Daoy (cell line): ENCODE measurements around the gene SPAG6. TPM values are rescaled to one million over a fixed set of nuclear protein-coding genes. Genes with fewer than 3 reads are reported as not detected.

ENCODE experiments used
- DNase-seq: peaks from one replicate; pipeline ENCODE4 v3.0.0-alpha.2; 2015; ENCODE audit warnings: low read depth
- total RNA-seq: library from RNA; depleted of rRNA; stranded (reverse); fragments of >200 nt; shearing (Covaris generic); gene quantifications from 2 replicates; pipeline ENCODE4 v1.2.3, GENCODE V29; 2014

SPAG6 gene
- total RNA-seq, 1 experiment from 2014 or later, result 0.74 TPM

DNA sequence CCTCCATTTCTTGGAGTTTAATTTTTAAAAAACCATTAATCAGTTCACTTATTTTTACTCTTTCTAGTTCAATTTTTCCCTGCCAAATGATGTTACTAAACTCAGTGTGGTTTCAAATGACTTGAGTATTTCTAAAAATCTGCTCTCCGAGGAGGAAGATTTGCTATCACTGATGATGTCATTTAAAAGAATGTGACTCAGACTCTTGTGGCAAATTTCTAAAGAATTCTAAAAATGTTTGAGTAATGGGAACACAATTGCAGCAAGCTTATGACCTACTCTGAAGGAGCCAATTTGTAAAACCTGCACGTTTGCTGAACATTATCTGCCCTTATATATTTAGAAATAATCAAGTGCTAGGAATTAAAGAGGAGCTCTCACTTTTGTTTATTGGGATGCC lies 88.6 kb downstream of the SPAG6 start:
- peak; percentile 51 for DNase-seq

- DNase-seq, result no peak
These were observed 89.2 kb downstream of the SPAG6 start for GRCh38 chr10:22434521-22434920.

GRCh38 chr10:22435650-22436049 lies 90.4 kb downstream of the SPAG6 start:
- DNase-seq, result no peak

DNA sequence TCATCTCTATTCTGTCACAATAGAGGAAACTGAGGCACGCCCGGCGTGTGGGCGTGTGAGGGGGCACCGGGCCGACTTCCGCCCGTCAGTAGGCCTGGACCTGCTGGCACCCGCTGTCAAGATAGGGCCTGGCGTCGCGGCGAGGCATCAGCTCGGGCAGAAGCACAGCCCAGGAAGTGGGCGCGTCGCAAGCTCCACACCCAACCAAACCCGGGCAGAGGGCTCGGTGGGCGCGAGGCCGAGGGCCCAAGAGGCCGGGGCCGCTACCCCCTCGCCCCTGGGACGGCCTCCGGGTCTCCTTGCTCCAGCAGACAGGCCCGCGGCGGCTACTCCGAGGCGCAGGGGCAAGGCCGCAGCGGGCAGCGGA lies 91.2 kb downstream of the SPAG6 start:
- DNase-seq, result no peak

GRCh38 chr10:22436893-22437619 lies 91.8 kb downstream of the SPAG6 start:
- DNase-seq, result peak; percentile 82

GRCh38 chr10:22437620-22438588 lies 92.6 kb downstream of the SPAG6 start:
- DNase-seq, result peak; percentile 29

- DNase-seq, result no peak
These were observed 93.4 kb downstream of the SPAG6 start for GRCh38 chr10:22438711-22439110.

DNA sequence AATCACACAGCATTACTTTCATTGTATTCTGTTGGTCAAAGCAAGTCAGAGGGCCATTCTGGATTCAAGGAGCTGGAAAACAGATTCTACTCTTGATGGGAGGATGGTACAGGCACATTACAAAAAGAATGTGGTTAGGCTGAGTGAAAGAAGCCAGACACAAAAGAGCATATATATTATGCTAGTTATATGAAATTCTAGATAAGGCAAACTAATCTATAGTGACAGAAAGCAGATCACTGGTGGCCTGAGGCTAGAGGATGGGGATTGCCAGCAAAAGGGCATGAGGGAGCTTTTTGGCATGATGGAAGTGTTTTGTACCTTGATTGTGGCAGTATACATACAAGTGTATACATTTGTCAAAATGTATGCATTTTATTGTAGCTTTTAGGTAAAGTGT lies 96.8 kb downstream of the SPAG6 start:
- DNase-seq, result no peak

GRCh38 chr10:22442468-22442867 lies 97.2 kb downstream of the SPAG6 start:
- DNase-seq, result no peak

- no peak for DNase-seq
These were observed 98.0 kb downstream of the SPAG6 start for GRCh38 chr10:22443175-22443901.

DNA sequence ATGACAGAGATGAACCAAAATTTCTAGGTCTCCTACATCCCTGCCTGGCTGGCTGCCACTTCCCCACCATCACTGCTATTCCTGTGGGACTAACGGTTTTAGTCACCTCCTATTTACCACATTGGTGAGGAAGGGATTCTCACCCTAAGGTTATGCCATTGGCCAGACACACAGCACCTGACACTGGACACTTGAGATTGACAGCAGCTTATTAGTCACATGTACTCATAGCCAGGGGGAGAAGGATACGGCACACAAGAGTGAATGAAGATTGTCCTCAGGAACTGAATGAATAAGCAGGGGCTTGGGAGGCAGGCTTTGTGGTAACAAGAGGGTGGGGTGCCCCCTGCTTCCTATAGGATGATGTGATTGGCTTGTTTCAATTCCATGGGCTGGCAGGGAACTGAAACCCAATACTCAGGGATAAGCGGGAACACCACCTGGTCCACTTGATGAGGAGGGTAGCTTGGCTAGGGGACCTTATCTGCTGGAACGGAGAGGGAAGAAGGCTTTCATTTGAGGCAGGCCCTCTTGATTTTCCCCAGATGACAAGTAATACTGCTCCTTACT lies 99.0 kb downstream of the SPAG6 start:
- DNase-seq, result no peak

GRCh38 chr10:22445495-22445894 lies 100.2 kb downstream of the SPAG6 start:
- DNase-seq, result no peak

DNA sequence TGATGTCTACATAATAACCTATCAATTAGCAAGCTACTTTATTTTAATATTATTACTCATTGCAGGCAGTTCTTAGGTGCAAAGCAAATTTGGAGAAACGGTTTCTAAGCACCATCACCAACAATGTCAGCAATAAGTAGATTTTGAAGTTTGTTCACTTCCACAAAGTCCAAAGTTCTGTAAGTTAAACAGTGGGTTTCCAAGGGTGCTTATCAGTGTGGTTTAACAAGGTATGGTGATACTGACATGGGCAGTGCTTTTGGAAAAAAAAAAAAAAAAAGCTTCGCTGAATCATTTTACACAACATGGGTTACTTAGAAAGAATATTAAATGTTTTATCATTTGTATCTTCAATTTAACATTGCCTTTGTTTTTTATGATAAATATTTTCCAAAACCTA lies 101.8 kb downstream of the SPAG6 start:
- DNase-seq, result no peak

DNA sequence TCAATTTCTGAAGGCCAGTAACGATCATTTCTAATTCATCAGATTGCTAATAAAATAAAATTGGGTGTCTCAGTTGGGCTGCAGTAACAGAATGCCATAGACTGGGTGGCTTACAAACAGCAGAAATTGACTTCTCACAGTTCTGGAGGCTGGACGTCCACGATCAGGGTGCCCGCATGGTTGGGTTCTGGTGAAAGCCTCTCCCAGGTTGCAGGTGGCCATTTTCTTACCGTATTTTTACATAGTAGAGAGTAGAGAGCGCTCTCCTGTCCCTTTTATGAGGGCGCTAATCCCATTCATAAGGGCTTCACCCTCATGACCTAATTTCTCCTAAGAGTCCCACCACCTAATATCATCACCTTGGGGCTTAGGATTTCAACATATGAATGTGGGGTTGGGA lies 106.0 kb downstream of the SPAG6 start:
- DNase-seq, result no peak

GRCh38 chr10:22453320-22453719 lies 108.0 kb downstream of the SPAG6 start:
- no peak for DNase-seq

- DNase-seq, result no peak
These were observed 108.8 kb downstream of the SPAG6 start for GRCh38 chr10:22453948-22454591.

GRCh38 chr10:22454634-22455033 lies 109.3 kb downstream of the SPAG6 start:
- no peak for DNase-seq

DNA sequence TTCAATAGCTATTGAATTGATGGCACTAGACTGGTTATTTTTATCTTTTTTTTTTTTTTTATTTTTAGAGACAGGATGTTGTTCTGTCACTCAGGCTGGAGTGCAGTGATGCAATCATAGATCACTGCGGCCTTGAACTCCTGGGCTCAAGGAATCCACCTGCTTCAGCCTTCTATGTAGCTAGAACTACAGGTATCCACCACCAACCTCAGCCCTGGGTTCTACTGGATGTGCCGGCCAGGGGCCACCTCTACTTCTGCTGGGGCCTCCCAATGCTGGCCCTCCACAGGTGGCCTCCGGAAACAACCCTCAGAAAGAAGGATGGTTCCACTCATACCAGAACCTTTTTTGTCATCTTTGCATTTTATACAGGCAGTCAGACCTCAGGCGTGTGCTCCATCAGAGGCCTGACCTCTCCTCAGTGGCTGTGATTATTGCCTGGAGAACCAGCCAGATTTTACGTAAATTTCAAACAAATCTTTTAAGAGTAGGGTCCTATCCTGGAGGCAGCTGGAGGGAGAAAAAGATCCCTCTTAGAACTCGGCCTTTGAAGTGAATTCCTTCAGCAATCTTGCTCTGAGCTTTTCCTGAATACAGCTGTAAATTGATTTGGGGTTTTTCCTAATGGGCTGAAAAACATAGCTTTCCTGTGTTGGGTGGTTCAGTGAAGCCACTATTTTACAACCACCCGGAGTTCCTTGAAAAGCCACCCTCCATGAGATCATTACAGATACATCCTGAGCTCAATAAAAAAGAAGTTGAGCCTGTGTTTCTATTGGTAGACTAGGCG lies 110.0 kb downstream of the SPAG6 start:
- DNase-seq, result no peak

DNA sequence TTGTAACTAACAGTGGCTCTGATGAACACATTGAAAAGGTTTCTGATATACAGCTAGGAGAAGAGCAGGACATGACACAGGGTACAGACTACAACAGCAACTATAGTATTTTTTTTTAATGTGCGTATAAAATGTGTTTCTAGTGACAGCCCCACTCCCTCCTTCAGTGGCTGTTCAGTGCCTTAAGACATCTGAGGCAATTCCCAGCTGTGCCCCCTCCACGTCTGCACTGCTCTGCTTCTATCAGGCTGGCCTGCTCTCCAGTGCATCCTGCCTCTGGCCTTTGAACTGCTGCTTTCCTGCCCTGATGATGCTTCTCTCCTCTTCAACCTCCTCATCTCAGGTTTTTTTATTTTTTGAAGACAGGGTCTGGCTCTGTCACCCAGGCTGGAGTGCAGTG lies 111.2 kb downstream of the SPAG6 start:
- no peak for DNase-seq

DNA sequence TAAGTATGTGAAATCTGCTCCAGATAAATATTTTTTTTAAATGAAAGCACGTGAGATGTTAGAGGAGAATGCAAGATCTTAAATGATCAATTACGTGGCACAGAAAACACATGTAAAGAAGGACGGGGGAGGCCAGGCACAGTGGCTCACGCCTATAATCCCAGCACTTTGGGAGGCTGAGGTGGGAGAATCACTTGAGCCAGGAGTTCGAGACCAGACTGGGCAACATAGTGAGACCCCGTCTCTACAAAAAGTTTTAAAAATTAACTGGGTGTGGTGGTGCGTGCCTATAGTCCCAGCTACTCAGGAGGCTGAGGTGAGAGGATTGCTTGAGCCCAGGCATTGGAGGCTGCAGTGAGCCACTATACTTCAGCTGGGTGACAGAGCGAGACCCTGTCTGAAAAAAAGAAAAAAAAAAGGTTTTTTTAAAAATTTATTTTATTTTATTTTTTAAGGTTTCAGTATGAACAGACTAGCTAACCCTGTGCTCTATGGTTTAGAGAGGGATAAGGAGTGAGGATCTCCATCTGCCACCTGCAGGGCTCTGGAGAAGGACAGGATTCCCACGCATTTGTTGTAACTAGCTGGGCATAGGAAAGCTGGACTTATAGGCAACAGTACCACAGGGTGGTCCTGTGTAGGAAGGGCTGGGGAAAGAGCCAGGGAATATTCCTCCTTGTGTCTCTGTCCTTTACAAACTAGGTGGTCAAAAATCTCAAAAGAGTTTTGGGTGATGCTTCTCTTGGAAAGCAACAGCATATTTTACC lies 113.2 kb downstream of the SPAG6 start:
- DNase-seq, result no peak
